ENCODE results near the gene MALRD1. TPM values are rescaled to one million over a fixed set of nuclear protein-coding genes. Genes with fewer than 3 reads are reported as not detected.

Gene MALRD1
- total RNA-seq, 2 donors from 2014 or later = 0.27 to 0.40 TPM

DNA sequence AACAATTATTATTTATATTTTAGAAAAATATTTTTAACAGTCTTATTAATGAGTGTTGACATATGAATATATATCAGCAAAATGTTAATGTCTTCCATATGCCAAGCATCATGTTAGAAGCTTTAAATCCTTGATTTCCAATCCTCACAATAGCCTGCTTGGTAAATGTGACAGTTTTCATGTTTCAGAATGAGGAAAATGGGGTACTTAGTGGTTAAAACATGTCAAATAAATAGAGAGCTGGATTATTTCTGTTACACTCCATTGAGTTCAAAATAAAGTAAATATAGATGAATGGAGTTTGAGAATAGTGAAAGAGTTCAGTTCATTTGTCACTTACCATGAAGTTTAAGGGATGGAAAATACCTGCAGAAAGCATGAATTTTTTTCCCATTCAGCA lies 377.4 kb downstream of the MALRD1 start:
- no peak for TF ChIP-seq CTCF (IDR thresholded peaks at IDR 0.05)
- Histone ChIP-seq H3K27me3 (no peaks in the 10 kb centered on the region), H3K9ac (ENCODE audit: low read depth in 2 of 2, low read length in 2 of 2) (no peak overlapping the region), H3K4me3 (no peak overlapping the region), H3K4me1 (no peaks in the 10 kb centered on the region), H3K36me3 (no peaks in the 10 kb centered on the region), H3K27ac (no peak overlapping the region), H3K9me3 (no peaks in the 10 kb centered on the region)
- intact Hi-C loops (cut with DNase I) = no loop called here
- DNase-seq = no peak

DNA sequence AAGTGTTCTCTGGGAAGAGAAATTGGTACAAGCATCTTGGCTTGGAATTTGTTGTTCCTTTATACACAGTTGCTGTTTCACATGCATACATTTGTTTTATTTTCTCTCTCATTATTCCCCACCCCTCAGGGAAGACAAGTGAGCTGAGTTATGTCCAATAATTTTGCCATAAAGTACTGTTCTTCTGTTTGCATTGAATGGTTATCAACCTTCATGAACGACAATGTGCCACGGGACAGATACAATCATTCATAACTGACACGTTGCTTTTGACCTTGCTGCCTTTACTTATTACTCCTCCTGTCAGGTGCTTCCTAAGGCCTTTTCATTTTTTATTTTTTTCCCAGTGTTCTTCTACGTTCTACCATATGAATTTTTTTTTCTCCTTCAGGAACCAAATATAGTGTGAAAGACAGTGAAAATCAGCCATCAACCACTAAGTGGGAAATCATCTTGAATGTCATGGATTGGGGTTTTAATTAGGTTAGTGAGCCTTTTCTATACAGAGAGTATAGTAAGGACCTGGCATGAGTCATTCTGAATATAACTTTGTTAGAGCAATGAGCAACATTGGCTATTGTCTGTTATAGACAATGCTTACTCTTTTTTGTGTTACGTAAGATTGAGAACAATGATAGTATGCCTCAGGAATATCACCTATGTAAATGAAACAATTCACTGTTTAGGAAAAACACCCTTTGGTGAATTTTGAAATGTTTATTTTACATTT lies 383.2 kb downstream of the MALRD1 start:
- DNase-seq = no peak
- no peak overlapping the region for H3K27ac ChIP-seq
- H3K27me3 ChIP-seq = no peaks in the 10 kb centered on the region
- no peaks in the 10 kb centered on the region for H3K36me3 ChIP-seq
- TF ChIP-seq CTCF (IDR thresholded peaks at IDR 0.05) = no peak
- H3K9ac ChIP-seq (ENCODE audit: low read depth in 2 of 2, low read length in 2 of 2) = no peak overlapping the region
- H3K9me3 ChIP-seq = no peaks in the 10 kb centered on the region
- H3K4me1 ChIP-seq = no peaks in the 10 kb centered on the region
- no peak overlapping the region for H3K4me3 ChIP-seq
- intact Hi-C loops (cut with DNase I) = no loop called here

- Histone ChIP-seq H3K36me3 (no peaks in the 10 kb centered on the region), H3K4me3 (no peak overlapping the region), H3K27me3 (no peaks in the 10 kb centered on the region), H3K9me3 (no peaks in the 10 kb centered on the region), H3K4me1 (no peaks in the 10 kb centered on the region), H3K9ac (ENCODE audit: low read depth in 2 of 2, low read length in 2 of 2) (no peak overlapping the region), H3K27ac (no peak overlapping the region)
- DNase-seq = no peak
- TF ChIP-seq CTCF (IDR thresholded peaks at IDR 0.05) = no peak
- intact Hi-C loops (cut with DNase I) = no loop called here
Observed at GRCh38 chr10:19449860-19450259, 401.3 kb downstream of the MALRD1 start.

- Histone ChIP-seq H3K36me3 (no peaks in the 10 kb centered on the region), H3K4me1 (no peaks in the 10 kb centered on the region), H3K27ac (no peak overlapping the region), H3K9ac (ENCODE audit: low read depth in 2 of 2, low read length in 2 of 2) (no peak overlapping the region), H3K4me3 (no peak overlapping the region), H3K9me3 (no peaks in the 10 kb centered on the region), H3K27me3 (no peaks in the 10 kb centered on the region)
- no peak for TF ChIP-seq CTCF (IDR thresholded peaks at IDR 0.05)
- intact Hi-C loops (cut with DNase I) = no loop called here
- DNase-seq = no peak
Observed at GRCh38 chr10:19451356-19451755, 402.8 kb downstream of the MALRD1 start.

- H3K9ac ChIP-seq (ENCODE audit: low read depth in 2 of 2, low read length in 2 of 2) = no peak overlapping the region
- intact Hi-C loops (cut with DNase I) = no loop called here
- no peak for TF ChIP-seq CTCF (IDR thresholded peaks at IDR 0.05)
- H3K27me3 ChIP-seq = no peaks in the 10 kb centered on the region
- no peaks in the 10 kb centered on the region for H3K9me3 ChIP-seq
- H3K27ac ChIP-seq = no peak overlapping the region
- no peaks in the 10 kb centered on the region for H3K36me3 ChIP-seq
- DNase-seq = no peak
- no peak overlapping the region for H3K4me3 ChIP-seq
- no peaks in the 10 kb centered on the region for H3K4me1 ChIP-seq
Observed at GRCh38 chr10:19451937-19452336, 403.3 kb downstream of the MALRD1 start.

Data from colonic mucosa (tissue), 4 donors.